GM18508 (cell line): ENCODE measurements around the gene SMU1.

ENCODE experiments used
- ATAC-seq: cut with Tn5 transposase; IDR thresholded peaks from one replicate; pipeline ENCODE4 v1.9.1; 2021; ENCODE audit warnings: moderate number of reproducible peaks; ENCODE audit not compliant: insufficient read depth, unreplicated experiment

The SMU1 gene

GRCh38 chr9:33049680-33050361 is 26.7 kb downstream of the SMU1 start:
- peak; percentile 70 for ATAC-seq

DNA sequence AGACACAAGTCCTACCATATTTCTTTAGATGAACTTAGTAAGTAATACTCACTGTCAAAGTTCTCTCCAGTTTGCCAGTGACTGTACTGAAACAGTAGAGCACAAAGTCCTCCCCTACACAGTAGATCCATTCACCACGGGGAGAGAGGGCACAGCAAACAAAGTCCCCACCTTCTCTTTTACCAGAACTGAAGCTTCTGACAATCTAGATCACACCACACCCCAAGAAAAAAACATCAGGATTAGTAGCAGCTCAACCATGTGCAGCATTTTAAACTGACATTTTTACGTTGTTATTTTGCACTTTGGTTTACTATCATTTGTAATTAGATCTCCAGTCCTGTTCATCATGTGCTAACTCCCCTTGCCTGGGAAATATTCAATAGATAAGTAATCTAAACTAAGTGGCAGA is 28.4 kb downstream of the SMU1 start:
- ATAC-seq: no peak

GRCh38 chr9:33046061-33046460 is 30.4 kb downstream of the SMU1 start:
- ATAC-seq: no peak

GRCh38 chr9:33044677-33045282 is 31.7 kb downstream of the SMU1 start:
- ATAC-seq: no peak

DNA sequence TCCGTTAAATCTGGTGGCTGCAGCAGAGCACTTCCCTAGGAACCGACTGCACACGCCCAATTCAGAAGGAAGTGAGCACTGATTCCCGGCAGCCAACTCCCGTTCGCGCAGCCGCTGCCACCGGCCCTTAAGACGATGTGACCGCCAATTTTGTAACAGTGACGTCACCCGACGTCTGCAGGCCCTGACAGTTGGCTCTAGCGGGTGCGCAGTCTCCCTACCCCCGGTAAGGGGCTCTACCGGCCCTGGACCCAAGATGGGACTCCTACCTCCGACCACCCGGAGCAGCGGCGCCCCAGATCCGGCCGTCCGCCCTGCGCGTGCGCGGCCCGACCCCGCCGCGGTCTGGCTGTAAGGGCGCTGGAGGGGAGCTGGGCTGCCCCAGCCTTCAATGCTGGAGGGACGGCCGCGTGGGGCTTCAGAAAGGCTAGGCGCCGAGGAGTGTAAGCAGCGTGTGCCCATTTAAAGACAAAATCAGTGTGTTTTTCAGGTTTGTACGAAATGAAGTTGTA is 32.3 kb downstream of the SMU1 start:
- ATAC-seq: no peak

DNA sequence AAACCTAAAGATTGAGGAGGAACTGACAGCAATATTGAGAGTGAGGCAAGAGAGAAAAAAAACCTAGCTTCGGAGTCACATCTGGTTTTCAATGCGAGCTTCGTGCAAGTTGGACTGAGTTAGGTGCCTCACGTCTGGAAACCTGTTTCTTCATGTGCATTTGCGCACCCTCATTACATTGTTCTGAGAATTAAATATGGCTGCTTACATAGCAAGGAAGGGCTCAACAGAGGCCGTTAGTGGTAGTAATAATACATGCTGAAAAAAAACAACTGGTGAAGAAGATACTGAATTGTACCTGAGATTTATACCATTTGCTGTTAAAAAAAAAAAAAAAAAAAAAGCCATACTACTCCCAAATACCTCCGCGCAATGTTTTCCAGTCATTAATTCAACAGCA is 32.8 kb downstream of the SMU1 start:
- ATAC-seq: no peak

GRCh38 chr9:33042473-33042872 is 34.0 kb downstream of the SMU1 start:
- no peak for ATAC-seq

DNA sequence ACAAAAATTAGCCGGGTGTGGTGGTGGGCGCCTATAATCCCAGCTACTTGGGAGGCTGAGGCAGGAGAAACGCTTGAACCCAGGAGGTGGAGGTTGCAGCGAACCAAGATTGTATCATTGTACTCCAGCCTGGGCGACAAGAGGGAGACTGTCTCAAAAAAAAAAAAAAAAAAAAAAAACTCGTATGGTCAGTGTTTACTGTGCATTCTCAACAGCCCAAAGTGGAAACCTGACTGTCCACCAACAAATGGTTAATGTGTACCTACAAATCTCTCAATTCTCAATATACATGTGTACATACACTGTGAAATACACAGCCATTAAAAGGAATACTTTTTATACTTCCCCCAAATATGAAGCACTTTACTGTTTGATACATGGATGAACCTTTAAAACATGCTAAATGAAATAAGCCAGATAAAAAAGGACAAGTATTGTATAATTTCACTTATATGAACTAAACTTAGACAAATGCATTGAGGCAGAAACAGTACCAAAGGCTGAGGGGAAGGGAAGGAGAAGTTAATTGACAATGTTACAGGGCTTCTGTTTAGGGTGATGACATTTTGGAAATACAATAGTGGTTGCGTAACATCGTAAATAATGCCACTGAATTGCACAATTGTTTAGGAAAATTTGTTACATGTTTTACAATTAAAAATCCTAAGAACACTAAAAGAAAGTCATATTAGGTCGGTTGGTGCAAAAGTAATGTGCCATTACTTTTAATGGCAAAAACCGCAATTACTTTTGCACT is 34.9 kb downstream of the SMU1 start:
- ATAC-seq: no peak

DNA sequence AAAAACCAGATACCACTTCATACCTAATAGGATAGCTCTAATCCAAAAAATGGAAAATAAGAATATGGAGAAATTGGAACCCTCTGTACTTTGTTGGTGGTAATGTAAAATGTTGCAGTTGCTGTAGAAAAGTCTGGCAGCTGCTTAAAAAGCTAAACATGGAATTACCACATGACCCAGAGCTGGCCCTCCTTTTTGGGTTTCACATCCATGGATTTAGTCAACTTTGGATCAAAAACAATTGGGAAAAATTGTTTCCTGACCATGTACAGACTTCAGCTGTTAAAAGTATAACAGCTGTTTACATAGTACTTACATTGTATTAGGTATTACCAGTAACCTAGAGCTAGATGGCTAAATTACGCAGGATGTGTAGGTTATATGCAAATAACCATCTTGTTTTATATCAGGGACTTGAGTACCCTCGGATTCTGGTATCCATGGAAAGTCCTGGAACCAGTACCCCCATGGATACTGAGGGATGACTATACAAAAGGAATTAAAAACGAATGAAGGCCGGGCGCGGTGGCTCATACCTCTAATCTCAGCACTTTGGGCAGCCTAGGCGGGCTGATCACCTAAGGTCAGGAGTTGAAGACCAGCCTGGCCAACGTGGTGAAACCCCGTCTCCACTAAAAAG is 35.6 kb downstream of the SMU1 start:
- ATAC-seq: no peak

DNA sequence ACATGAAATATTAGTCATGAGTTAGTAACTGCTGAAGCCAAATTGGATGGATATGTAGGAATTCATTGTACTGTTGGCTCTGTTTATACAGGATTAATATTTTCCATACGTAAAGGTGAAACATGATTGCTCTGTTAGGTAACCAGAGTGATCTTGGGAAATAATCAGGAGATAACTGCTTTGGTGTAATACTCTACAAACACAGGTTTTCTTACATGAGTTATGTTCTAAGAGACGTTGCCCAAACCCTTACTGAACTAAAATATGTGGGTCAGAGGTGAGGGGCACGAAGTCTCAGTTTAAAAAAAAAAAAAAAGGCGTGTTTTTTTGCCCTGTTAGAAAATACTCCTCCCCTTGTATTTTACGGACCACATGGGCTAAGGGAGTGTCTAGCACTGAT is 43.6 kb downstream of the SMU1 start:
- ATAC-seq: no peak

DNA sequence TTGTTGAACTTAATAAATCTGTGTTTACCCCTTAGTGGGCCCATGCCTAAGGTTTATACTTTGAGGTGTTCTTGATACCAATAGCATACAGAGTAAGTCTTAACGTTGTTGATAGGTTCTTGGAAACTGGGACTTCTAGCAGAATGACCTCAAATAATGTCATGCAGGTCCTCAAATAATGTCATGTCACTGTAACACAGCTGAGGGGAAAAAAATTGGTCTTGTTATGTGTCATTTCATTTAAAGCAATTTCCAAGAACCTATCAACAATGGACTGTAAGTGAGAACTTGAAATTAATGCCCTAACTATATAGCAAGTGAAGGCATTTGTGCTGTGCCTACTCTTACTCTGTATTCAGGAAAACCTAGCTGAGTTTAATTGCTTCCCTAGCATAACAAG is 44.2 kb downstream of the SMU1 start:
- no peak for ATAC-seq

- ATAC-seq: no peak
These were observed 46.2 kb downstream of the SMU1 start for GRCh38 chr9:33030285-33030684.

DNA sequence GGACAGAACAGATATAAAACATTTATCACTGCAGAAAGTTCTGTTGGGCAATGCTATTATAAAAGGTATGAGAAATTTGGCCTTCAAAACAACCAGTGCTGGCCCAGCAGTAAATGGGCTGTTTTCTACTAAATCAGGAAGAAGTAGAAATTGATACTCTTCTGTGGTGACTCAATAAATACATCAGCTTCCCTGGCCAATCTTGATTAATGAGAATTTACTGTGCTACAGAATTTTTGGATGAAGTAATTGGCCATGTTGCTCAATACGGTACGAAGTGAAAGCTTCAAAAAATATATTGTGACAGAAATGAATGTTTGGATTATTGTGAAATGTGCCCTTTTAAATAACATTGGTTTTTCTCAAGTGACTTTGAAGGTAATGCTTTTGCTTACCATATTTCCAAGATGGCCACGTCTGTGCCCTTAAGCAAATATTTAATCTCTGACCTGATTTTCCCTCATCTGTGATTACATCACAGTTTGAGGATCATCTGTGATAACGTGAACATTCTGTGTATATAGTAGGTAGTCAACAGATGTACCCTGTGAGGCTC is 47.2 kb downstream of the SMU1 start:
- no peak for ATAC-seq

- peak; percentile 25 for ATAC-seq
These were observed 50.7 kb downstream of the SMU1 start for GRCh38 chr9:33025572-33026342.

- ATAC-seq: peak; percentile 72
These were observed 51.4 kb downstream of the SMU1 start, which contains the start of gene DNAJA1 for GRCh38 chr9:33024966-33025571. Gene DNAJA1, plus strand, starts transcription at chr9:33025273. Its CDS starts 1,212 bp downstream, at chr9:33026485.

- no peak for ATAC-seq
These were observed 52.1 kb downstream of the SMU1 start for GRCh38 chr9:33024126-33024965.

- no peak for ATAC-seq
These were observed 52.8 kb downstream of the SMU1 start for GRCh38 chr9:33023661-33024060.

GRCh38 chr9:33022755-33023154 is 53.7 kb downstream of the SMU1 start:
- no peak for ATAC-seq
